ENCODE results near the gene KCNC3.
A peak's percentile ranks its signal among the peaks of the same experiment; 100 is the strongest.
"Not testable (repeated sequence)": the region's sequence is repeated elsewhere in the genome, so short reads cannot be mapped to it uniquely, and the experiment has no call there.

Gene KCNC3

GRCh38 chr19:50352242-50352641 is 23.1 kb upstream of the KCNC3 start:
- DNase-seq: no peak

GRCh38 chr19:50349277-50350057 is 20.3 kb upstream of the KCNC3 start:
- peak; percentile 44 for DNase-seq

- DNase-seq: not testable (repeated sequence)
Observed at GRCh38 chr19:50347089-50347581, 18.0 kb upstream of the KCNC3 start.

- peak; percentile 82 for DNase-seq
Observed at GRCh38 chr19:50344661-50345318, 15.6 kb upstream of the KCNC3 start.

GRCh38 chr19:50341091-50341564 is 12.0 kb upstream of the KCNC3 start:
- DNase-seq: peak; percentile 28

- DNase-seq: no peak
Observed at GRCh38 chr19:50340331-50340730, 11.2 kb upstream of the KCNC3 start.

- DNase-seq: not testable (repeated sequence)
Observed at GRCh38 chr19:50337031-50337430, 7.9 kb upstream of the KCNC3 start.

GRCh38 chr19:50334741-50335421 is 5.7 kb upstream of the KCNC3 start:
- DNase-seq: no peak

- DNase-seq: peak; percentile 80
Observed at GRCh38 chr19:50333737-50334617, 4.8 kb upstream of the KCNC3 start.

- DNase-seq: peak; percentile 92
Observed at GRCh38 chr19:50333235-50333736, 4.1 kb upstream of the KCNC3 start.

GRCh38 chr19:50332244-50333038 is 3.3 kb upstream of the KCNC3 start:
- DNase-seq: no peak

GRCh38 chr19:50331994-50332243 is 2.7 kb upstream of the KCNC3 start:
- no peak for DNase-seq

- DNase-seq: no peak
Observed at GRCh38 chr19:50331221-50331993, 2.2 kb upstream of the KCNC3 start.

- peak; percentile 78 for DNase-seq
Observed at GRCh38 chr19:50330365-50331078, 1.3 kb upstream of the KCNC3 start.

- not testable (repeated sequence) for DNase-seq
Observed at GRCh38 chr19:50329926-50330294, 733 bp upstream of the KCNC3 start.

- DNase-seq: no peak
Observed at GRCh38 chr19:50328873-50329145, 368 bp downstream of the KCNC3 start.

GRCh38 chr19:50328224-50328872 is 829 bp downstream of the KCNC3 start:
- no peak for DNase-seq

GRCh38 chr19:50327461-50328223 is 1.5 kb downstream of the KCNC3 start:
- no peak for DNase-seq

GRCh38 chr19:50327013-50327412 is 2.2 kb downstream of the KCNC3 start:
- DNase-seq: no peak

Data from RPMI8226 (cell line).